IPS-18c (cell line): ENCODE data around the gene SUGCT.
"Not testable (repeated sequence)": the region's sequence is repeated elsewhere in the genome, so short reads cannot be mapped to it uniquely, and the experiment has no call there.

ENCODE experiments used
- H3K4me3 ChIP-seq: 2 replicates; pipeline ENCODE4 v1.7.0; 2013; ENCODE audit warnings: low read depth, mild to moderate bottlenecking, low read length, moderate library complexity; ENCODE audit not compliant: insufficient read depth
- H3K9me3 ChIP-seq: one replicate; pipeline ENCODE4 v1.6.1; 2013; ENCODE audit warnings: mild to moderate bottlenecking, low read length, moderate library complexity; ENCODE audit not compliant: control insufficient read depth, insufficient read depth

The SUGCT gene

GRCh38 chr7:40611095-40611871, 476.5 kb downstream of the SUGCT start:
- Histone ChIP-seq H3K4me3 (no peak overlapping the region), H3K9me3 (no peaks in the 10 kb centered on the region)

DNA sequence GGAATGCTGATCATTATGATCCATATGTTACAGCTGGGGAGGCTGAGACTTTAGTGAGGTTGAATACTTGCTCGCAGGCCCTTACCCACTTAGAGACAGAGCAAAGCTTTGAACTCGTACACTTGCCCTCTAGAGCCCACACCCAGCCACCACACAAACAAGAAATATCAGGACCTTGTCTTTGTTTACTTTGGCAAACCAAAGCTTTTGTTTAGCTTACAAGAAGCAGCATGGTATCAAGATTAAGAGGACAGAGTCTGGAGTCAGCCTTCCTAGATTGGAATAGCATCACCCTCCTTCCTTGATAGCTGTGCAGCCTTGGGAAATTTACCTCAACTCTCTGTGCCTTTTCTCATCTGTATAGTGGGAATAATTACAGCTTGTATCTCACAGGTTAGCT, 477.5 kb downstream of the SUGCT start:
- no peak overlapping the region for H3K4me3 ChIP-seq
- no peaks in the 10 kb centered on the region for H3K9me3 ChIP-seq

- no peak overlapping the region for H3K4me3 ChIP-seq
- H3K9me3 ChIP-seq, result no peaks in the 10 kb centered on the region
Measured at GRCh38 chr7:40619647-40620046, 484.8 kb downstream of the SUGCT start.

DNA sequence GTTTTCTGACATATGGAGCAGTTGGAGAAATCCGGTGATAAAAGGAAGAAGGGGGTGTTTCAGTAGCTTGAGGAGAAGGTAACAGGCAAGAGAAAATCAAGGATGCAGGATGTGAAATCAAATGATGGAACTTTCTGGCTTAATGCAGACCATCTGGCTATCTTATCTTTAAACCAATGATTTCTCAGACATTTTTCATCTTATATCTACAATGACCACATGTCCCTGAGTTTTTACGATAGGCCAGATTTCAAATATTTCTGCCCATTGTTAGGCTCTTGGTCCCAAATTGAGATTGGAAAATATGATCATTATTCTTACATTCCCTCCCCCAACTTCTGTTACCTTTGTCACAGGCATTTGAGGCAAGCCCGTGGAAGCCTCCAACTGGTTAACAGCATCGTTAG, 486.8 kb downstream of the SUGCT start:
- no peak overlapping the region for H3K4me3 ChIP-seq

GRCh38 chr7:40622941-40623501, 488.2 kb downstream of the SUGCT start:
- H3K9me3 ChIP-seq, result no peaks in the 10 kb centered on the region
- H3K4me3 ChIP-seq, result no peak overlapping the region

More for the DNA sequence above, 486.8 kb downstream of the SUGCT start:
- H3K9me3 ChIP-seq, result no peaks in the 10 kb centered on the region

- Histone ChIP-seq H3K4me3 (no peak overlapping the region), H3K9me3 (no peaks in the 10 kb centered on the region)
Measured at GRCh38 chr7:40623863-40624262, 489.1 kb downstream of the SUGCT start.

DNA sequence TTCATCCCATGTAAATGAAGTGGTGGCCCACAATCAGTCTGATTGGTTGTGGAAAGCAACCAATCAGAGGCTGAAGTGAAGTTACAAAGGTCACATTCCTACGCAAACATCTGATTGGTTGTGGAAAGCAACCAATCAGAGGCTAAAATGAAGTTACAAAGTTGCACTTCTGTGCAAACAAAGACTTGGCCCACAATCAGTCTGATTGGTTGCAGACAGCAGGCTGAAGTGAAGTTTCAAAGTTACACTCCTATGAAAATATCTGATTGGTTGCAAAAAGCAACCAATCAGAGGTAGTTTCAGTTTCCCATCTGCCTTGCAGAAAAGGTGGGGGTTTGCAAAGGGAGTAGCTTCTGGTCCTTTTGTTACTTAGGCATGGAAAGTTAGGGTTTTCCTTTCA, 492.6 kb downstream of the SUGCT start:
- H3K4me3 ChIP-seq, H3K9me3 ChIP-seq: not testable (repeated sequence)

DNA sequence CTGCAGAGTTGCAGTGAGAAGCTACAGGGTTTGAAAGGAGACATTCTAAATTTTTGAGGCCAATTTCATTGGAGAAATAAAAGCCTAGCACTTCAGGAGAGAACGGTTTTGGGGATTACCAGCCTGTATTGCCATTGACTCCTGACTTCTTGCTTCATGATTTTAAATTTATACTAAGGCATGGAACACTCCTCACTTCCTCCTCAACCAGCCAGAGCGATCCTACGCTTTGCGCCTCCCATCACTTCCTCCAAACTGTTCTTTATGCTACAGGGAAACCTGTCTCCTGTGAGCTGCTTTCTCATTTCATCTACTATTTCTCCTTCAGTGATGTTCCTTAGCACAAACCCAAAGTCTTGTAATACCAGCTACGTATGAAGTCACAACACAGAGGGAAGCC, 495.1 kb downstream of the SUGCT start:
- Histone ChIP-seq H3K4me3 (no peak overlapping the region), H3K9me3 (no peaks in the 10 kb centered on the region)

DNA sequence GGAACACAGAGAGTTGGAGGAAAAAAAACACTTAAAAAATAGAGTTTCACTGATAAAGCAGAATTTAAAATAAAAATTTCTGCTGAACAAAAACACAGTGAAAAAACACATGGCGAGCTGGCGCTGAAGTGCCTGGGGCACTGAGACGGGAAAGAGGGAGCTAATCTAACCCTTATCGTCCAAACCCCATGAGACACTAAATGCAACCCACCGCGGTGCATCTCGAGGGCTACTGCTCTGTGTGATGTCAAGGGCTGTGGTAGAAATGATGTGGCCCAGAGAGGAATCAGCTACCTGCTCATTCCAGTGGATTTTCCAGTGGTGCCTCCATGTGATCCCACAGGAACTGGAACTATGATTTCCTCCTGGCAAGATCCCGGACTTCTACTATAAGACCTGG, 499.3 kb downstream of the SUGCT start:
- H3K9me3 ChIP-seq, result no peaks in the 10 kb centered on the region

GRCh38 chr7:40638545-40639320, 503.9 kb downstream of the SUGCT start:
- H3K4me3 ChIP-seq, result no peak overlapping the region
- H3K9me3 ChIP-seq, result no peaks in the 10 kb centered on the region

More for the DNA sequence above, 499.3 kb downstream of the SUGCT start:
- no peak overlapping the region for H3K4me3 ChIP-seq

- no peaks in the 10 kb centered on the region for H3K9me3 ChIP-seq
- H3K4me3 ChIP-seq, result no peak overlapping the region
Measured at GRCh38 chr7:40640566-40640965, 505.8 kb downstream of the SUGCT start.

DNA sequence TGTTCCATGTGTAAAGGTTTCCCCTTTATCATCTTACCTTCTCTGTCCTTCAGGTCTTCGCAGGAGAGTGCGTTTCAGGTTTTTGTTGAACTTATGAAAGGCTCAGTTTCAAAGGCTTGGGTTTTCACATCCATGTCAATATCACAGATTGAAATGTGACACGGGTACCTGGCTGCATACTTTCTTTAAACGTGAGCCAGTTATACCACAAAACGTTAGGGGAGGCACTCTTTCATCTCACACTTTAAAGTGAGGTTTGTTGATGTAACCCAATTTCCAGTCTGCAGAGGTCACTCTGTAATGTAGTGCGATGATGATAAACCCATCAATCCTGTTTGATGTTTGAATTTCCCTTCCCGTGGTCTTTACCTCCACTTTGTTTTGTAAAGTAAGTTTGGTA, 506.9 kb downstream of the SUGCT start:
- H3K9me3 ChIP-seq, result no peaks in the 10 kb centered on the region
- H3K4me3 ChIP-seq, result no peak overlapping the region

DNA sequence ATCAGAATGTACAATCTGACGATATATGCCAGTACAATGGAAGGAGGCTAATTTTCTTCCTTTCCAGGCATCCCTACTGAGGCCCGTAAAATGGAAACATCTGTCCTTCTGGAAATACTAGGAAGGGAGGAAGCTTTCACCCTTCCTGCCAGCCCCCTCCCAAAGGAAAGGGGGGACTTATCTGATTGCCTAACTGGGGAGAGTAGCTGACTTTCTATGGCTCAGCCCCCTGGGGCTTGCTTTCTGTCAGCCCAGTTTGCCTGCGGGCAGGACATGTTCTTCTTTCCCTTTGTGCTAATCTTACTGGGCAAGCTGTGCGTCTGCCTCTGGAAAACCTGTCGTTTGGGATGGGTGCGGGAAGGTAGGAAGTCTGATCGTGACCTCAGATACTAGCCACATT, 508.9 kb downstream of the SUGCT start:
- Histone ChIP-seq H3K9me3 (no peaks in the 10 kb centered on the region), H3K4me3 (no peak overlapping the region)

DNA sequence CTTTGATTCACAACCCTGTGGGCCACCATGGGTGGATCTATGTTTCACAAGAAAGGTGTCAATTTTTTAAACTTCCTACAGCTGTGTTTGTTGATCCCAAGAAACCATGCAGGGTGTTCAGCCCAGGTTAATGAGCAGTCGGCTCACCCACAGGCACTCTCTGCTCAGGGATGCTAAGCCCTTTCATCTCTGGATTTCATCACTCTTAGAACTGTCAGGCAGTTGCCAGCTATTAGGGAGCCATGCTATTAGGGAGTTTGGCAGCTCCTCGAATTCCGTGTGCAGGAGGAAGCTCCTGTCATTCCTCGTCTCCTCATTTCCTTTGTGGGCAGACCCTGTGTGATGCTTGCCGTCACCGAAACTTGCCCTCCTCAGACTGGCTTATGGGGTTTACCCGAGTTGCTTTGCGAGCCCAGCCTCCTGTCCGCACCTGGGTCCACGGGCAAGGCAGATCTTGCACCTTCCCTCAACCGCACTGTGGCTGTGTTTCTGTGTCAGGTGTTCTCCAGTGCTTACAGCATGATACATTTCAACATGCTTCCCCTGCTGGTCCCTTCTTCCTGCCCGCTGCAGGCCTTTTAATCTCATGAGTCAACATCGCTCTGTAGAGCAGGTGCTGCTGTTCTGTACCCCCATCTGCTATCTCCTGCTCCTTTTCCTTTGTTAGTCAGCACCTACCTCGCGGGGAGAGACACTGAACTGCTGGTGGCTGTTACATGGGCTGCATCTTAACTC, 509.8 kb downstream of the SUGCT start:
- Histone ChIP-seq H3K9me3 (no peaks in the 10 kb centered on the region), H3K4me3 (no peak overlapping the region)

DNA sequence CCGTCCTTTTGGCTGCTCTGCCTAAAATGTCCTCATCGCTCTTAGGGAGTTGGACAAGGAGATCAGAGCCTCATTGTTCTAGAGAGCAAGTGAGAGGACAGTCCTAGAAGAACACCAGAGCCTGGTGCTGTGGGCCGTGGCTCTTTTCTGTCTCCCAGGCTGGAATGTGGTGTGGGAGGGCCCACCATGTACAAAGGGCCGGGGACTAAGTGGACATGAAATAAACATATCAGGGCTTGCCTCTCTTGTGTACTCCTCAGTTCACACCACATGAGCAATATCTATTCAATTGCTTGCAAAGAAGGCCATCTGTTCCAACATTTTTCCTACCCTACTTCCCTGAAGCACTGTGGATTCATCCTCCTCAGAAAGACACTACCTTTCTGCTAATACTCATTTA, 510.4 kb downstream of the SUGCT start:
- Histone ChIP-seq H3K4me3 (no peak overlapping the region), H3K9me3 (no peaks in the 10 kb centered on the region)

DNA sequence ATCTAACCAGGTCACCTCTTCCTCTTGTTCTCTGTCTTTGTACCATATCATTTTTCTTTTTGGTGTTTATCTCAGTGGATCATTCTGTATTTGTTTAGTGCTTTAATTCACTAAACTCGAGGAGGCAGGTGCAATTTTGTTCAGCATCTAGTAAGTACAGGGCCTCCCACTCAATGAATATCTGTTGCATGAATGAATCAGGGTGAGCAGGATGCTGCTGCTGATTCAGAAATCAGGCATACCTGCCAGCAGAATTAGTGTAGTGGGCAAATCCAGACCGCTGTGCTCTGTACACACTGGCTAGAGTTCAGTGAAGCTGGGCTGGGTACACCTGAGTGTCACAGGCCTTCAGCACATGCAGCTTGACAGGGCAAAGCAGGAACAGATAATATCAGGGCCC, 511.9 kb downstream of the SUGCT start:
- Histone ChIP-seq H3K9me3 (no peaks in the 10 kb centered on the region), H3K4me3 (no peak overlapping the region)

- H3K4me3 ChIP-seq, result no peak overlapping the region
Measured at GRCh38 chr7:40647719-40648118, 512.9 kb downstream of the SUGCT start.

More at GRCh38 chr7:40647719-40648118, 512.9 kb downstream of the SUGCT start:
- H3K9me3 ChIP-seq, result no peaks in the 10 kb centered on the region
